Thyroid gland (tissue), 4 donors: ENCODE measurements around the gene PTPRR.

Source experiments
- POLR2A ChIP-seq, 2 donors: fragments of 450-650 bp; IDR thresholded peaks; one replicate each; pipeline ENCODE4 v1.6.1; 2017; ENCODE audit warnings: antibody characterized with exemption in 2 of 2, mild to moderate bottlenecking in 2 of 2, moderate library complexity in 1 of 2
- TF ChIP-seq, protein P1 (sequence below), 6 experiments: fragments of 200-600 bp in 3 of 6; fragments of 450-650 bp in 3 of 6; sonication (generic) in 3 of 6; IDR thresholded peaks; one replicate each; pipeline ENCODE4 v1.5.1; 2016 to 2019; ENCODE audit warnings: antibody characterized with exemption in 6 of 6, mild to moderate bottlenecking in 2 of 6, inconsistent platforms in 1 of 6, moderate library complexity in 1 of 6

DNA sequence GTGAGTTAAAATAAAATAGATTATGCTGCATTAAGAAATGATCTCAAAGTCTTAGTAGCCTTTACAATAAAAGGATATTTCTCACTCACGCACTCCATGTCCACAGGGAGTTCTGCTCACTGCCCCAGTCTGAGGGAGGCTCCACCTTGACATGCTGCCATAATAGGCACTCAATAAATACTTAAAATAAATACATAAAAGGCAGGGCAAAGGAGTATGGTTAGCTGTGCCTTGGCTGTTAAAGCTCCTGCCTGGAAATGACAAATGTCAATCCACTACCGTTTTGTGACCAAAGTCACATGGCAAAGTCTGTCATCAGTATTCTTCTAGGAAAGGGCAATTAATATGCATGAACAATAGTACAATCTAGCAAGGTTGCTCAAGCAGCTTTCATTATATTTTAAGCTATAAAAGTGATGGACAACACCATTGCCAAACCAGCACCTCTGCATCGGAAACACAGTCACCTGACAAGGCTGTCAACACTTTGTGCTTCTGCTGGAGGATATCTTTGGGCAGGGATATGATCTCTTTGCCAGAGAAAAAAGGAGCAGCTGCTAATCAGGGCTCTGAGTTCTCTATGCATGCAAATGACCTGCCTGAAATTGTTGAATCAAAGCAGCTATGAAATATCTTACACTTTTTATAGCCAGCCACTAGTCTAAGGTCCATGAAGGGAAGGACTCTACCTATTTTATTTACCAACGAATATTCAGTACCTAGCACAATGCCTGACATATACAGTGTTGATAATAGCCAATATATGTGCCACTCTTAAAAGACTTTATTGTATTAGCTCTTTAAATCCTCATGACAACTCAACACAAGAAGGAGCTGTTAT lies 90.1 kb downstream of the PTPRR start:
- TF ChIP-seq, protein P1, sequence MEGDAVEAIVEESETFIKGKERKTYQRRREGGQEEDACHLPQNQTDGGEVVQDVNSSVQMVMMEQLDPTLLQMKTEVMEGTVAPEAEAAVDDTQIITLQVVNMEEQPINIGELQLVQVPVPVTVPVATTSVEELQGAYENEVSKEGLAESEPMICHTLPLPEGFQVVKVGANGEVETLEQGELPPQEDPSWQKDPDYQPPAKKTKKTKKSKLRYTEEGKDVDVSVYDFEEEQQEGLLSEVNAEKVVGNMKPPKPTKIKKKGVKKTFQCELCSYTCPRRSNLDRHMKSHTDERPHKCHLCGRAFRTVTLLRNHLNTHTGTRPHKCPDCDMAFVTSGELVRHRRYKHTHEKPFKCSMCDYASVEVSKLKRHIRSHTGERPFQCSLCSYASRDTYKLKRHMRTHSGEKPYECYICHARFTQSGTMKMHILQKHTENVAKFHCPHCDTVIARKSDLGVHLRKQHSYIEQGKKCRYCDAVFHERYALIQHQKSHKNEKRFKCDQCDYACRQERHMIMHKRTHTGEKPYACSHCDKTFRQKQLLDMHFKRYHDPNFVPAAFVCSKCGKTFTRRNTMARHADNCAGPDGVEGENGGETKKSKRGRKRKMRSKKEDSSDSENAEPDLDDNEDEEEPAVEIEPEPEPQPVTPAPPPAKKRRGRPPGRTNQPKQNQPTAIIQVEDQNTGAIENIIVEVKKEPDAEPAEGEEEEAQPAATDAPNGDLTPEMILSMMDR (IDR thresholded peaks at IDR 0.05) = no peak
- no peak for TF ChIP-seq POLR2A (IDR thresholded peaks at IDR 0.05)
